ENCODE results near the gene TMEM131. TPM values are rescaled to one million over a fixed set of nuclear protein-coding genes. Genes with fewer than 3 reads are reported as not detected.
A peak's percentile ranks its signal among the peaks of the same experiment; 100 is the strongest.

The TMEM131 gene
- total RNA-seq, 1 donor, result 43.6 TPM

DNA sequence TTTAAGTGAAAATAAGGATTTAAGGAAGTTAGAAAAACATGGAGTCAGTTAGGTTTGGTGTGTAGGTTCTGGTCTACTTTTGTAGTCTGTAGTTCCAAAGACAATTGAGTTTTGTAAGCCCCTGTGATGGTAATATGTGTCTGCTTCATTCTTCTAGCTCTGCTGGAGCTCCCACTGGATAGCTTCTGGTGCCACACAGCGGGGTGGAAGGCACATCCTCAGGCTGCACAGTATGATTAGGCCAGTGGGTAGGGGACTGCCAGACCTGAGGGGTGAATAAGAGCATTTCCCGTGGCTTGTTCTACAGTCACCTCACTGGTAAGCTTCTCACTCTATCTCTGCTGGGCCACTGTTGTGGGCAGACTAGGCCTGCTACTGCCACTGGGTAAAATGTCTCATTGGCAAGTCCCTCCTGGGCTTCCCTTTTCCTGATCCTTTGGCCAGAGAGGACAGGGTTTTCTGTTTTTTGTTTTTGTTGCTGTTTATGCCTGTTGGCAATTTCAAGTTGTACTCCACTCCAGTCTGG is 44.5 kb downstream of the TMEM131 start:
- H3K4me3 ChIP-seq (ENCODE audit: low read depth, low read length), result no peak overlapping the region
- DNase-seq (ENCODE audit: low read depth), result no peak
- TF ChIP-seq, protein P1, sequence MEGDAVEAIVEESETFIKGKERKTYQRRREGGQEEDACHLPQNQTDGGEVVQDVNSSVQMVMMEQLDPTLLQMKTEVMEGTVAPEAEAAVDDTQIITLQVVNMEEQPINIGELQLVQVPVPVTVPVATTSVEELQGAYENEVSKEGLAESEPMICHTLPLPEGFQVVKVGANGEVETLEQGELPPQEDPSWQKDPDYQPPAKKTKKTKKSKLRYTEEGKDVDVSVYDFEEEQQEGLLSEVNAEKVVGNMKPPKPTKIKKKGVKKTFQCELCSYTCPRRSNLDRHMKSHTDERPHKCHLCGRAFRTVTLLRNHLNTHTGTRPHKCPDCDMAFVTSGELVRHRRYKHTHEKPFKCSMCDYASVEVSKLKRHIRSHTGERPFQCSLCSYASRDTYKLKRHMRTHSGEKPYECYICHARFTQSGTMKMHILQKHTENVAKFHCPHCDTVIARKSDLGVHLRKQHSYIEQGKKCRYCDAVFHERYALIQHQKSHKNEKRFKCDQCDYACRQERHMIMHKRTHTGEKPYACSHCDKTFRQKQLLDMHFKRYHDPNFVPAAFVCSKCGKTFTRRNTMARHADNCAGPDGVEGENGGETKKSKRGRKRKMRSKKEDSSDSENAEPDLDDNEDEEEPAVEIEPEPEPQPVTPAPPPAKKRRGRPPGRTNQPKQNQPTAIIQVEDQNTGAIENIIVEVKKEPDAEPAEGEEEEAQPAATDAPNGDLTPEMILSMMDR (IDR thresholded peaks at IDR 0.05; ENCODE audit: insufficient read depth, low read depth, low read length), result no peak

- peak overlapping the region; percentile 17 for H3K4me3 ChIP-seq (ENCODE audit: low read depth, low read length)
- TF ChIP-seq, protein P1 (IDR thresholded peaks at IDR 0.05; ENCODE audit: insufficient read depth, low read depth, low read length), result no peak
- peak; percentile 91 for DNase-seq (ENCODE audit: low read depth)
These were observed 45.2 kb downstream of the TMEM131 start for GRCh38 chr2:97950329-97951154.

DNA sequence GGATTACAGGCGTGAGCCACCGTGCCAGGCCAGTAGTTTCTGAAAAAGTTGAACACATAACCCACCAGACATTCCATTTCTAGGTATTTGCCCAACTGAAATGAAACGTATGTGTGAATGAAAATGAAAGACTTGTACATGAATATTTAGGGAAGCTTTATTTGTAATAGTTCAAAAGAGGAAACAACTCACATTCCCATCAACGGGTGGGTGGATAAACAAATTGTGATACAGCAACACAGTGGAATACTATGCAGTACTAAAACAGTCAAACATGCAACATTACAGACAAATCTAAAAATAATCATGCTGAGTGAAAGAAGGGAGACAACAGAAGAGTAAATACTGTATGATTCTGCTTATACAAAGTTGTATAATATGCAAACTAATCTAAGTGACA is 46.8 kb downstream of the TMEM131 start:
- TF ChIP-seq, protein P1 (IDR thresholded peaks at IDR 0.05; ENCODE audit: insufficient read depth, low read depth, low read length), result no peak
- H3K4me3 ChIP-seq (ENCODE audit: low read depth, low read length), result no peak overlapping the region
- no peak for DNase-seq (ENCODE audit: low read depth)

DNA sequence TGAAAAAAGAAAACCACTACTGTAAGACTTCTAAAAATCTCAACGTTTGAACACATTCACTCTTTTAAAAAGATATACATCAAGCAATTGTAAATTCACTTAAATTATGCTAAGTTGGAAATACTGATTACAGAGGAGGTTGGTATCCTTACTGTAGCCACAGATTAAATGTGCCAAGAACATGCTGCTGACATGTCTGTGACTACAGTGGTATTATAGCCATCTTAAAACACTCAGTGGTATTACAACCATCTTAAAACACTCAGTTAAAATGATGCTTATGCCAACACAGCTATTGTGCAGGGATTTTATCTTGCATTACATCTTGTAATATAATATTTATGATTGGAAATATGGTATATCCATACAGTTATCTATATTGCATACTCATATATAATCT is 50.0 kb downstream of the TMEM131 start:
- TF ChIP-seq, protein P1 (IDR thresholded peaks at IDR 0.05; ENCODE audit: insufficient read depth, low read depth, low read length), result no peak
- DNase-seq (ENCODE audit: low read depth), result no peak
- no peak overlapping the region for H3K4me3 ChIP-seq (ENCODE audit: low read depth, low read length)

DNA sequence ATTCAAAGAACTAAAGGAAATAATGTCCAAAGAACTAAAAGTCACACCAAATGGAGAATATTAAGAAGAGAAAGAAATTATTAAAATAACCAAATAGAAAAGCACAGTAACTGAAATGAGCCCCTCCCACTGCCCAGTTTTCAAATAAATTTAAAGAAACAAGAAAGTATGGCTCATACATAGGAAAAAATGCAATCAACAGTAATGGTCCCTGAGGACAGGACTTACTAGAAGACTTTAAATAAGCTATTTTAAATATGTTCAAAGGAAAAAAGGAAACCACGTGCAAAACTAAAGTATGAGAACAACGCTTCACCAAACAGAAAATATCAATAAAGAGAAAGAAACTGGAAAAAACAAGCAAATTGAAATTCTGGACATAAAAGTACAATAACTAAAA is 58.9 kb downstream of the TMEM131 start:
- no peak for DNase-seq (ENCODE audit: low read depth)
- TF ChIP-seq, protein P1 (IDR thresholded peaks at IDR 0.05; ENCODE audit: insufficient read depth, low read depth, low read length), result no peak
- H3K4me3 ChIP-seq (ENCODE audit: low read depth, low read length), result no peak overlapping the region

DNA sequence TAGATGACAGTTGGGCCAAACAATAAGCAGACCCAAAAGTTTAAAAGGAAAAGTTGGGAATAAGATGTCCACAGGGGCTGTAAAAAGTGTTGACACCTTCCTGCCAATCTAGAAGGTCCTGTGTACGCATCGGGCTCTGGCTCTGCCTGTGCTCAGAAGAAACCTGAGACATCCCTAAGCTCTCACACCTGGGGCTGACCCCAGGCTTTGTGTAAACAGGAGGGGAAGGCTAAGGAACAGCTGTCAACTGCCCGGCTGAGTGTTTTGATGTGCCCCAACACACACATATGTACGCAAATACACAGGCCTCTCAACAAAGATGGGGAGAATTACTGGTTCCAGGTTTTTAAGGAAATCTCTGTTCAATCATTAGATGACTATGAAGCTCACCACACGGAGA is 59.5 kb downstream of the TMEM131 start:
- DNase-seq (ENCODE audit: low read depth), result no peak
- TF ChIP-seq, protein P1 (IDR thresholded peaks at IDR 0.05; ENCODE audit: insufficient read depth, low read depth, low read length), result no peak
- H3K4me3 ChIP-seq (ENCODE audit: low read depth, low read length), result no peak overlapping the region

All from fibroblast of villous mesenchyme (primary cell).